Epithelial cell of esophagus (primary cell): ENCODE measurements around the gene CNGB1.

Experiments
- DNase-seq: peaks from one replicate; pipeline ENCODE4 v3.0.0; 2010; ENCODE audit warnings: low read depth
- H3K4me3 ChIP-seq: 2 replicates; pipeline ENCODE4 v1.5.1; 2011; ENCODE audit warnings: mild to moderate bottlenecking, low read length, control low read depth
- CTCF ChIP-seq: IDR thresholded peaks from 2 replicates; pipeline ENCODE4 v1.5.1; 2011; ENCODE audit warnings: low read depth, mild to moderate bottlenecking, low read length, control low read depth, inconsistent platforms; ENCODE audit not compliant: insufficient read depth; ENCODE audit errors: missing control alignments

CNGB1 gene

GRCh38 chr16:57996406-57997175 lies 25.7 kb upstream of the CNGB1 start:
- DNase-seq = no peak
- TF ChIP-seq CTCF = no peak
- H3K4me3 ChIP-seq = no peak overlapping the region

- H3K4me3 ChIP-seq = no peak overlapping the region
- TF ChIP-seq CTCF = no peak
- no peak for DNase-seq
Observed at GRCh38 chr16:57995721-57996405, 24.9 kb upstream of the CNGB1 start.

- peak; percentile 62 for TF ChIP-seq CTCF
- H3K4me3 ChIP-seq = no peak overlapping the region
- DNase-seq = peak; percentile 63
Observed at GRCh38 chr16:57994778-57995177, 23.9 kb upstream of the CNGB1 start.

DNA sequence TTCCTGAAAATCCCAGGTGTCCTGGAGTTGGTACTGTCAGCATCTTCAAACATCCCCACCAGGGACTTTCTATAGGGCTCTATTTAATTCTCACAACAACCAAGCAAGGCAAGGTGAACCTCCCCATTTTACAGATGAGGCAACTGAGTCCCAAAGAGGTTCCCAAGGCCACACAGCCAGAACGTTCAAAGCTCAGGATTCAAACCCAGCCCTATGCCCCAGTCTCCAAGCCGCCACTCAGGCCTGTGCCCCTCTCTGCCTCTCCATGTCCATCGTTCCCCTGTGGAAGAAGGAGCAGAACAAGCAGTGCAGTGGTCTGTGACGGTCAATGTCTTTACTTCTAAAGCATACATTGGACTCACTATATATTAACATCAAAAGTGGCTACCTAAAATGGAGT lies 23.4 kb upstream of the CNGB1 start:
- no peak overlapping the region for H3K4me3 ChIP-seq
- no peak for DNase-seq
- TF ChIP-seq CTCF = no peak

GRCh38 chr16:57993897-57994296 lies 23.0 kb upstream of the CNGB1 start:
- DNase-seq = no peak
- no peak for TF ChIP-seq CTCF

DNA sequence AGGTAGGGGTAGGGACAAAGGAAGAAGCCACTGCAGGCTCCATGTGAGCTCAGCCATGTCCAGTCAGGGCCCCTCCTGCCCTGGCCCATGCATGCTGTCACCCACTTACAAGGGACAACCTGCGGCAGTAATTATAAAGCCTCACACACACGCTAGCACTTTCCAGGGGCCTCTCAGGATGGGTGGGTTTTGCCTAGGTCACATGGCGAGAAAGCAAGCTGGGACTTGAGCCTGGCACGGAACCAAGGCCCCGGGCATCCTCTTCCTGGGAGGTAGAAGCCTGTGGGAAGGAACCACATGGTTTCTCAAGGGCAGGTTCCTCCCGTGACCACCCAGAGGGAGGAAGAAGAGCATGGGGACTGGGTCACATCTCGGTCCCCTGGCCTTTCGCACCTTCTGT lies 22.5 kb upstream of the CNGB1 start:
- H3K4me3 ChIP-seq = no peak overlapping the region
- no peak for TF ChIP-seq CTCF
- peak; percentile 78 for DNase-seq

More at GRCh38 chr16:57993897-57994296, 23.0 kb upstream of the CNGB1 start:
- H3K4me3 ChIP-seq = no peak overlapping the region
